K562 (cell line): ENCODE results near the gene ASIC1. TPM values are rescaled to one million over a fixed set of nuclear protein-coding genes. Genes with fewer than 3 reads are reported as not detected.

Experiments
- ATAC-seq: fragments of 200-7000 bp; cut with Tn5 transposase; 3 replicates; pipeline ENCODE4 v1.9.1; 2020; ENCODE audit warnings: moderate library complexity
- BruUV-seq: library from RNA; stranded (reverse); fragments of 400-500 nt; replicated peaks from 2 replicates; lab custom pipeline; 2021; lab: Mats Ljungman, UMichigan
- CTCF ChIA-PET: fragments of 300-600 bp; formaldehyde crosslinking; extraction: SDS; loops from one replicate; lab custom pipeline; 2021; ENCODE audit warnings: low intra/inter-chr PET ratio; lab: Yijun Ruan, JAX
- POLR2A ChIA-PET: fragments of 300-600, 350-650 bp; sonication (Branson Sonifier 250); formaldehyde crosslinking; extraction: SDS; loops from one replicate; lab custom pipeline; 2021; ENCODE audit warnings: antibody characterized with exemption, inconsistent platforms; lab: Yijun Ruan, JAX
- DNase-seq, 4 experiments: peaks; one replicate each; pipeline versions ENCODE4 v3.0.0 to v3.0.0-alpha.2; 2011 to 2018; ENCODE audit warnings: low spot score in 3 of 4, mixed read lengths in 3 of 4; ENCODE audit errors: extremely low read depth in 1 of 4
- FAIRE-seq: peaks from 2 replicates; lab custom pipeline; 2011; peaks lifted over from hg19 to GRCh38; lab: Jason Lieb, UNC
- H2AFZ ChIP-seq: 2 replicates; pipeline ENCODE4 v1.6.0; 2011; ENCODE audit warnings: low read depth, low read length, control low read depth, inconsistent platforms
- H3K27ac ChIP-seq: fragments of 200-600 bp; 3 replicates; pipeline ENCODE4 v1.8.0; 2011; ENCODE audit warnings: low read depth, mild to moderate bottlenecking, control low read depth, inconsistent platforms, low read length, moderate library complexity, mixed read lengths; ENCODE audit errors: extremely low read depth
- H3K27me3 ChIP-seq, 2 experiments: fragments of 300-600 bp in 1 of 2; 2 replicates in 1 of 2; 3 replicates in 1 of 2; pipeline versions ENCODE4 v1.6.0 to v1.8.0; 2011; ENCODE audit warnings: inconsistent platforms in 2 of 2, low read length in 2 of 2, mild to moderate bottlenecking in 1 of 2, mixed read lengths in 1 of 2, moderate library complexity in 1 of 2; ENCODE audit not compliant: control insufficient read depth in 2 of 2, insufficient read depth in 2 of 2
- H3K36me3 ChIP-seq: fragments of 300-600 bp; 3 replicates; pipeline ENCODE4 v1.8.0; 2011; ENCODE audit warnings: mild to moderate bottlenecking, low read length, inconsistent platforms; ENCODE audit not compliant: control insufficient read depth, insufficient read depth
- H3K4me1 ChIP-seq, 2 experiments: fragments of 200-600 bp in 1 of 2; replicated peaks in 1 of 2; 2 replicates in 1 of 2; 3 replicates in 1 of 2; pipeline versions ENCODE4 v1.5.1 to v1.8.0; 2011; ENCODE audit warnings: inconsistent platforms in 2 of 2, low read length in 2 of 2, mild to moderate bottlenecking in 1 of 2, mixed read lengths in 1 of 2, moderate library complexity in 1 of 2; ENCODE audit not compliant: control insufficient read depth in 2 of 2, insufficient read depth in 2 of 2
- H3K4me2 ChIP-seq: 2 replicates; pipeline ENCODE4 v1.6.1; 2011; ENCODE audit warnings: low read length, control low read depth, inconsistent platforms, mixed read lengths; ENCODE audit not compliant: insufficient read depth
- H3K4me3 ChIP-seq: fragments of 200-600 bp; sonication (generic), shearing (Covaris generic); 2 replicates; pipeline ENCODE4 v1.5.1; 2016; ENCODE audit warnings: control low read depth, inconsistent platforms
- H3K79me2 ChIP-seq: fragments of 200-600 bp; 3 replicates; pipeline ENCODE4 v1.8.0; 2011; ENCODE audit warnings: low read length, inconsistent platforms; ENCODE audit not compliant: control insufficient read depth, insufficient read depth
- H3K9ac ChIP-seq, 2 experiments: 2 replicates each; pipeline versions ENCODE4 v1.6.0 to v1.6.1; 2011; ENCODE audit warnings: low read depth in 2 of 2, low read length in 2 of 2, control low read depth in 1 of 2, inconsistent platforms in 1 of 2, mild to moderate bottlenecking in 1 of 2, mixed read lengths in 1 of 2; ENCODE audit not compliant: insufficient read depth in 1 of 2
- H3K9me1 ChIP-seq: one replicate; pipeline ENCODE4 v1.6.0; 2011; ENCODE audit warnings: inconsistent platforms, mild to moderate bottlenecking, low read length, moderate library complexity; ENCODE audit not compliant: control insufficient read depth, insufficient read depth
- H3K9me3 ChIP-seq: replicated peaks from 2 replicates; pipeline ENCODE4 v1.5.1; 2011; ENCODE audit warnings: low read depth, low read length, inconsistent platforms; ENCODE audit not compliant: control insufficient read depth, insufficient read depth
- H4K20me1 ChIP-seq: replicated peaks from 2 replicates; pipeline ENCODE4 v1.6.1; 2011; ENCODE audit warnings: low read length, inconsistent platforms, mixed read lengths; ENCODE audit not compliant: control insufficient read depth, insufficient read depth
- DNMT1 ChIP-seq: fragments of 450-650 bp; IDR thresholded peaks from 2 replicates; pipeline ENCODE4 v1.6.1; 2016; ENCODE audit warnings: antibody characterized with exemption, mild to moderate bottlenecking
- EGR1 ChIP-seq: fragments of 450-650 bp; conservative IDR thresholded peaks from 2 replicates; pipeline ENCODE4 v1.6.1; 2017; ENCODE audit warnings: mild to moderate bottlenecking
- JUND ChIP-seq, 2 experiments: IDR thresholded peaks; 2 replicates in 1 of 2; 3 replicates in 1 of 2; pipeline ENCODE4 v1.6.1; 2011; ENCODE audit warnings: borderline replicate concordance in 2 of 2, low read depth in 2 of 2, low read length in 2 of 2, improper control_type of control experiment in 1 of 2, missing biosample characterization in 1 of 2, missing genetic modification characterization in 1 of 2, missing genetic modification reagents in 1 of 2
- SRSF3 ChIP-seq: fragments of 200-400 bp; formaldehyde crosslinking; IDR thresholded peaks from 2 replicates; pipeline ENCODE4 v1.6.1; 2016; ENCODE audit warnings: mild to moderate bottlenecking, low read length, moderate library complexity; ENCODE audit not compliant: insufficient read depth
- WGBS: fragments of 100-300 bp; shearing (Covaris generic); methylation state at CpG from one replicate; pipeline ENCODE4 v1.1.6; 2016; ENCODE audit warnings: low coverage, mixed read lengths; ENCODE audit not compliant: insufficient coverage; ENCODE audit errors: missing lambda C conversion rate; 5-methylcytosine and 5-hydroxymethylcytosine counted together
- in situ Hi-C: fragments of 300-500 bp; cut with MboI; formaldehyde crosslinking; loops from 4 replicates; pipeline ENCODE4 v1.15.0; 2018; ENCODE audit warnings: inconsistent platforms, mixed read lengths
- intact Hi-C: fragments of 100-400 bp; cut with micrococcal nuclease; formaldehyde crosslinking; loops from 2 replicates; pipeline ENCODE4 v1.14.2; 2022
- polyA plus RNA-seq, 8 experiments: library from polyadenylated mRNA; depleted of rRNA in 4 of 8; stranded (reverse) in 5 of 8; unstranded in 3 of 8; fragments of >200 nt; fragmentation: Nextera tagmentation in 2 of 8; fragmentation: Illumina TruSeq in 1 of 8; extraction: Ambion mirVana in 2 of 8; extraction: Trizol in 1 of 8; gene quantifications; 2 replicates each; pipeline versions ENCODE4 v1.2.1 to v1.2.3, GENCODE V29; 2011 to 2014; ENCODE audit warnings: inconsistent platforms in 1 of 8, missing spikeins in 1 of 8
- total RNA-seq, 7 experiments: library from RNA; depleted of rRNA in 6 of 7; stranded (reverse); fragments of >200 nt in 6 of 7; fragmentation: Illumina TruSeq in 2 of 7; extraction: Trizol in 2 of 7; gene quantifications; 2 replicates each; pipeline versions ENCODE4 v1.2.1 to v1.2.3, GENCODE V29; 2011 to 2021; ENCODE audit warnings: low replicate concordance in 1 of 7

ASIC1 gene
- total and polyA plus RNA-seq, 9 of the 15 experiments (the other 6 are each of a cell fraction or from before 2014, with no cell fraction given): 0.01 to 1.7 (median 0.45) TPM

DNA sequence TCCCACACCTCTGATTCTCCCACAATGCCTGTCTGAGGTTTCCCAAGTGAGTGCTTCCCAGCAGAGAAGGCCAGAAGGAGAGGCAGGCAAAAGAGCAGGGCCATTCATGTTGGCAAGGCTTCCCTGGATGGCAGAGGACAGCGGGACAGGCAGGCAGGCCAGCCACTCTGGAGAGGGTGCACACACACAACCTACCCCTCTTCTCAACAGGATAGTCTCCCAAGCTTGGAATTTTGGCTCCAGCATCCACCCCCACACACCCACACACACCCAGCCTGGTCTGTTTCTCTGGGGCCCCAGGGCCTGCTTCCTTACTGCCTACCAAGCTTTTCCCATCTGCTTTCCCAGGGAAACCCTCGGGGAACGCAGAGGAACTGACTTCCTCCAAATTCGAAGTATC is 16.7 kb upstream of the ASIC1 start:
- Histone ChIP-seq H3K9me1 (no peaks in the 10 kb centered on the region), H3K27ac (no peak overlapping the region), H3K9me3 (no peaks in the 10 kb centered on the region), H2AFZ (no peak overlapping the region), H3K9ac (no peak overlapping the region; a peak in 1 of 4 replicates), H3K4me1 (peaks cover 22 to 26% of the 10 kb centered on the region in 2 experiments), H3K79me2 (no peaks in the 10 kb centered on the region), H3K4me3 (no peak overlapping the region), H4K20me1 (0 out of 2 replicates have a peak, but pooled peaks cover 7% of the 10 kb centered on the region), H3K36me3 (no peaks in the 10 kb centered on the region), H3K4me2 (no peak overlapping the region), H3K27me3 (no peaks in the 10 kb centered on the region)
- in situ Hi-C loops (no loop called here), intact Hi-C loops (no loop called here)
- no TSS peak for BruUV-seq
- FAIRE-seq: no peak
- TF ChIP-seq SRSF3 (no peak), DNMT1 (no peak), EGR1 (peak; percentile 73), JUND (IDR thresholded peaks at IDR 0.05; ENCODE audit: borderline replicate concordance, low read depth, low read length) (no peak), JUND (tag; IDR thresholded peaks at IDR 0.05; ENCODE audit: borderline replicate concordance, low read depth, low read length) (no peak)
- WGBS: 37% methylated on average over 4 of the region's 4 CpGs
- POLR2A ChIA-PET: interaction anchor here (0.9 to 3.1 kb wide), 3 partner anchors 9 to 20 kb away, joined by 3 to 14 read pairs (median 3); no protein-coding TSS in a partner anchor
- ATAC-seq: no peak
- DNase-seq: no peak
- CTCF ChIA-PET: interaction anchor here (1.2 to 4.7 kb wide), 3 partner anchors 16 to 135 kb away, joined by 4 to 31 read pairs (median 22); partner anchors contain the start of gene ASIC1
